AG09309 (cell line): ENCODE measurements around the gene HCRTR2.
A peak's percentile ranks its signal among the peaks of the same experiment; 100 is the strongest.

Experiments
- DNase-seq: peaks from one replicate; pipeline ENCODE4 v3.0.0-alpha.2; 2010; ENCODE audit warnings: low read depth
- H3K4me3 ChIP-seq: 2 replicates; pipeline ENCODE4 v1.5.1; 2011; ENCODE audit warnings: mild to moderate bottlenecking, low read depth, low read length, moderate library complexity; ENCODE audit not compliant: control insufficient read depth
- CTCF ChIP-seq: IDR thresholded peaks from 2 replicates; pipeline ENCODE4 v1.5.1; 2011; ENCODE audit warnings: mild to moderate bottlenecking, low read depth, low read length, inconsistent platforms; ENCODE audit not compliant: insufficient read depth, control insufficient read depth; ENCODE audit errors: missing control alignments

The HCRTR2 gene

GRCh38 chr6:55255113-55255512 is 80.8 kb downstream of the HCRTR2 start:
- no peak for TF ChIP-seq CTCF
- no peak overlapping the region for H3K4me3 ChIP-seq
- no peak for DNase-seq

GRCh38 chr6:55260181-55260580 is 85.9 kb downstream of the HCRTR2 start:
- TF ChIP-seq CTCF, result no peak
- no peak for DNase-seq
- no peak overlapping the region for H3K4me3 ChIP-seq

GRCh38 chr6:55265409-55266114 is 91.2 kb downstream of the HCRTR2 start:
- no peak for TF ChIP-seq CTCF
- H3K4me3 ChIP-seq, result no peak overlapping the region

GRCh38 chr6:55266896-55267295 is 92.6 kb downstream of the HCRTR2 start:
- TF ChIP-seq CTCF, result no peak

More at GRCh38 chr6:55265409-55266114, 91.2 kb downstream of the HCRTR2 start:
- DNase-seq, result no peak

GRCh38 chr6:55276745-55277530 is 102.6 kb downstream of the HCRTR2 start:
- H3K4me3 ChIP-seq, result no peak overlapping the region
- peak; percentile 63 for TF ChIP-seq CTCF
- DNase-seq, result peak; percentile 27

More at GRCh38 chr6:55266896-55267295, 92.6 kb downstream of the HCRTR2 start:
- no peak for DNase-seq
- no peak overlapping the region for H3K4me3 ChIP-seq

- no peak for DNase-seq
These were observed 103.3 kb downstream of the HCRTR2 start for GRCh38 chr6:55277646-55278045.

More at GRCh38 chr6:55277646-55278045, 103.3 kb downstream of the HCRTR2 start:
- H3K4me3 ChIP-seq, result no peak overlapping the region
- TF ChIP-seq CTCF, result no peak
